GM18526 (cell line): Measurements from ENCODE around the gene ARHGEF1.

Experiments used
- POLR2A ChIP-seq: IDR thresholded peaks from 3 replicates; pipeline ENCODE4 v1.6.1; 2011; ENCODE audit not compliant: insufficient read length; ENCODE audit errors: extremely low read depth

The ARHGEF1 gene

DNA sequence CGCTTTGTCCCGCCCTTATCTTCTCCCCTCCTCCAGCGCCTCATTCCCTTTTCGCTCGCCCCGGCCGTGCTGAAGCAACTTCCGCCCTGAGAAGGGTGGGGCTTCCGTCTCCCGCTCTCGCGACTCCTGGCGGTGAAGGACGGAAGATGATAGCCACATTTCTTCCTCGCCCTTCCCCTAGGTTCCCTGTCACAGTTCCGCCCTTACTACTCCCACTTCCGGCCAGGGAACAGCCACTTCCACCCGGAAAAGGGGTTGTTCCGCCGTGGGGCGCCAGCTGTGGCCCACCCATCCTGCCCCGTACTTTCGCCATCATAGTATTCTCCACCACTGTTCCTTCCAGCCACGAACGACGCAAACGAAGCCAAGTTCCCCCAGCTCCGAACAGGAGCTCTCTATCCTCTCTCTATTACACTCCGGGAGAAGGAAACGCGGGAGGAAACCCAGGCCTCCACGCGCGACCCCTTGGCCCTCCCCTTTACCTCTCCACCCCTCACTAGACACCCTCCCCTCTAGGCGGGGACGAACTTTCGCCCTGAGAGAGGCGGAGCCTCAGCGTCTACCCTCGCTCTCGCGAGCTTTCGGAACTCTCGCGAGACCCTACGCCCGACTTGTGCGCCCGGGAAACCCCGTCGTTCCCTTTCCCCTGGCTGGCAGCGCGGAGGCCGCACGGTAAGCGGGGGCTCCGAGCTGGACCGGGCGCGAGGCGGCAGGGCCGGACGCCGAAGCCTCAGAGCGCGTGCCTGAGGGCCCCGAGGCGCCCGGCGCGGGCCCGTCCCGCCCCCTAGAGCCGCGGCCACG lies 23.2 kb upstream of the ARHGEF1 start, which contains the start of gene RPS19:
RPS19 (plus strand) TSS at position 638 of the 801 bp plus-strand sequence. CDS start 520 bp downstream, outside the sequence.
- peak; percentile 96 for TF ChIP-seq POLR2A

GRCh38 chr19:41860419-41861115 lies 22.4 kb upstream of the ARHGEF1 start:
- no peak for TF ChIP-seq POLR2A

- TF ChIP-seq POLR2A: no peak
Measured at GRCh38 chr19:41861116-41861768, 21.7 kb upstream of the ARHGEF1 start.

DNA sequence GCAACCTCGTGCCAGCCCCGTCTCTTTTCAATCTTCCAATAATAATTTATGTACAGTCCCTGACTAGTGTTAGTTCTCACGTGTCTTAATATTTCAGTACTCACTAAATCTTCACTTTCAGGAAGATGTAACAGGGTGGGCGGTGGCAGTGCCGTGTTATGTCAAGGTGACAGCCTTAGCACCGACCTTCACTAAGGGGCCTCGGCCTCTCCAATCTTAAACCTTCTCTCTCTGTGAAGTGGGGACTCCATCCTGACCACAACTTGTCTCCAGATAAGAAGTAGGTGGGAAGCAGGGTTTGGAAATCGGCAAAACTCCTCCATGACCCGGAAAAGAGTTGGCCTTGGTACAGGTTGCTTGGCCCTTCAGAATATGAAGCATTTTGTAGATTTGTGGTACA lies 21.1 kb upstream of the ARHGEF1 start:
- TF ChIP-seq POLR2A: no peak

GRCh38 chr19:41862445-41862986 lies 20.5 kb upstream of the ARHGEF1 start:
- TF ChIP-seq POLR2A: no peak

DNA sequence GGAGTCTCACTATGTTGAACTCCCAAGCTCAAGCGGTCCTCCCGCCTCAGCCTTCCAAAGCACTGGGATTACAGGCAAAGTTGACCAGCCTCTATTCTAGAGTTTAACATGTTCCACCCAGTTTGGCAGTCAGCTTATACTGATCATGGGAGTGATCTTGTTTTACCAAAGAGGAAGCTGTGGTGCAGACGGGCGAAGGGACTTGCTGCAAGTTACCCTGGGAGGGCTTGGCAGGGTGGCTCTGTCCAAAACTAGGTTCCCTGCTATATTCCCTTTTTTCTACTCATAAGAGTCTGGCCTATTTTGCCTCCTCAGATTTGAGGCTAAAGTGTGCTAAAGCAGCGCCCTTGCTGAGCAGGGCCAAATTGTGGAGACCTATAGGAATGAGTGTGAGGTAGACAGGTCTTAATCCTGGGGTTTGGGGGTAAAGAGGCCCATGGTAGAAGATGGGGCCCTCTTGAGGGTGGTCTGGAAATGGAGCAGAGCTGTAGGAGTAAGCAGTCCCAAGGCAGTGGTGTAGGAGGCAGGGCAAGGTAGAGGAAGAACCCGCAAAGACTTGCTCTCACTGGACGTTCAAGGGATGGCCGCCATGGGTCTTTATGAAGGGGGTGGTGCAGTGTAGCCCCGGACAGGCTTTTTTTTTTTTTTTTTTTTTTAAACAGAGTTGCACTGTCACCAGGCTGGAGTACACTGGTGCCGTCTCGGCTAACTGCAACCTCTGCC lies 19.6 kb upstream of the ARHGEF1 start:
- TF ChIP-seq POLR2A: no peak

DNA sequence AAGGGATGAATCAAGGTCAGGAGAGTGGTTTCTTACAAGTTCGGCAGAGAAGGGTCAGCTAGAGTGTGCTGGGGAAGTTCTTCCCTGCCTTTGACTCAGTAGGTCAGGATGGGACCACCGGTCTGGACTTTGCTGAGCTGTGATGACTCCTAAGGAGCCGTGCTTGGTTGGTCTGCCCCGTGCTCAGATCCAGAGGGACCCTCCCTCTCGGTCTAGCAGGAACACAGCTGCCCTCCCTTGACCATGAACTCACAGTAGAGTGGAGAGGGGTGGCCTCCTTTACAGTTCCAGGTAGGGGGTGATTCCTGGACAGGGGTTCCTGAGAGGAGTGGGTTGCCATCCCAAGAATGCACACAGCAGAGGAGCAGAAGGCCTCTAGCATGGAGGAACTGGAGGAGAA lies 18.6 kb upstream of the ARHGEF1 start:
- TF ChIP-seq POLR2A: no peak

- no peak for TF ChIP-seq POLR2A
Measured at GRCh38 chr19:41866284-41866683, 16.7 kb upstream of the ARHGEF1 start.

- TF ChIP-seq POLR2A: no peak
Measured at GRCh38 chr19:41868120-41868988, 14.6 kb upstream of the ARHGEF1 start.

DNA sequence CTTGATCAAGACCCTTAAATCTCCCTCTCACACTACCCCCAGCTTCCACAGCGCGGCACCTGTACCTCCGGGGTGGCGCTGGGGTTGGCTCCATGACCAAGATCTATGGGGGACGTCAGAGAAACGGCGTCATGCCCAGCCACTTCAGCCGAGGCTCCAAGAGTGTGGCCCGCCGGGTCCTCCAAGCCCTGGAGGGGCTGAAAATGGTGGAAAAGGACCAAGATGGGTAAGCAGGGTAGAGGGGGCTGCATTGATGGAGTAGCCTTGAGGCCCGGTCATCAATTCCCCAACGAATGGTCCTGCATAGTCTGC lies 14.0 kb upstream of the ARHGEF1 start:
- no peak for TF ChIP-seq POLR2A

DNA sequence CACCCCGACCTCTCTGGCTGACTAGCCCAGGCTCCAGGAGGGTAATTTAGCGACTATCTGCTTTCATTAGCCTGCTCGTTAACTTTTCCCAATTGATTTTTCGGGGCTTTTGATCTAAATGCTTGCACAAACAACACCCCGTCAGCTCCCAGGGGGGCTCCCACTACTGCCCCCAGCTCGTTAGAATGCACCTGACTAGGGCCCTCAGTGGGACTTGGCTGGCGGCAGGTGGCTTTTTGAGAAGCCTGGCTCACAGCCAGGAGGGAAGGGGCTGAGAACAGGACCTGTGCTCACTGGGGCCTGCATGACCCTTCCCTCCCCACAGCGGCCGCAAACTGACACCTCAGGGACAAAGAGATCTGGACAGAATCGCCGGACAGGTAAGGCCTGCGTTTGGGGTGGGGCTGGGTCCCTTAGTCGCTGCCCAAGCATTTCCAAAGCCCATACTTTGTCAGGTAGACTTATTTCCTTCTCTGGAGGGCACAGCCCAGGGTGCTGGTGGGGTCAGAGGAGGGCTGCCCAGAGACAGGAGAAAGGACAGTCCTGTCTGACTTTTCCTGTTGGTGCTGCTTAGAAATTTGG lies 13.5 kb upstream of the ARHGEF1 start:
- peak; percentile 20 for TF ChIP-seq POLR2A

DNA sequence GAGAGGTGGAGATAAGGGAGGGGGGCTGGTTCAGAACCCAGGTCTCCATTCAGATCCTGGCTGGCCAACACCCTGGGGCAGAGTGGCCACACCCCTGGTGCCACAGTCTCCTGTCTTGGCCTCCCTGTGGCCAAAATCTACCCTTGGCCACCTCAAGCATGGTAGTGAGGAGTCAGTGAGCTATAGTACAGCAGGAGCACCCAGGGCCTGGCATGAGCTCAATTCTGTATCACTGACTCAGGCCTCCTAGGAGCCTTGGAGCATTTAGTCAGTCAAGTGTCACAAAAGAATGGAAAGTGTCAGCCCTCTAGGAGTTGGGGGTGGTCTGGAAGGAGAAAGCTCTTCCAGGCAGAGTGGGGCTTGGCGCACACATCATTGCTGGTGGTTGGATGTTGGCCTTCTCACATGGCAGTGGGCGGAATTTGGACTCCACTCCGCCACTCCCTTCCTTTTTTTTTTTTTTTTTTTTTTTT lies 12.5 kb upstream of the ARHGEF1 start:
- TF ChIP-seq POLR2A: no peak

DNA sequence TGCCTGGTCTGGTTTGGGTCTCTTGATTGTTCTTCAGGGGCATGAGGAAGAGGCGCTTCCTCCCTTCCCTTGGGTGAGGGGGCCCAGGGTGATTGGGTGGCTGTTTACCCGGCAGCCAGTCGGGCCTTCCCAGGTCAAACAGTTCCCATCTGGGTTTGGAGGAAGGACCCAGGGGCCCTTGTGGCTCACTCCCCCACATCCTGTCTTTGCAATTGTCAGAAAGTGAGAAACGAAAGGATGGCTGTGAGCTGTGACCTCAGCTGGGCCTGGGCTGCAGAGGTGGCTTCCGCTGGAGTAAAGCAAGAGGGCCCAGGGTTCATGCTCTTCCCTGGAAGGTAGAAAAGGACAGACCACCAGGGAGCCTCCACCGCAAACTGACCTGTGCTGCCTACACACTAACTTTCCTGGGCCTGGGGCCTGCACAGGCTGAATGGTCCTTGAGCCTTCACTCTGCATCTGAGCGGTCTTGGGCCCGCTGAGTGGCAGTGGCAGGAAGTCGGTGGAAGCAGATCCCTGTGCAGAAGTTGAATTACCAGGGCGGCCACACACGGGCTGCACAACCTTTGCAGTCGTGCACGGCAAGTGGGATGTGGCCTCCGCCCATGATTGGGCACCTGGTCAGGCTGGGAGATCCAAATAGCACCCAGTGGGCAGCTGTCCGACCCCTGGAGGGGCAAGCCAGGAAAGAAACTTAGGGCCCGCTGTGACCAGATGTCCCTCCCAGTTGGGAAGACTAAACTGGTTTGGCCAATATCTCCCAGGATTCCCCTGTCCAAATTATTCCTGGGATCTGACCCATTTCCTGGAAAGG lies 11.2 kb upstream of the ARHGEF1 start:
- peak; percentile 46 for TF ChIP-seq POLR2A

DNA sequence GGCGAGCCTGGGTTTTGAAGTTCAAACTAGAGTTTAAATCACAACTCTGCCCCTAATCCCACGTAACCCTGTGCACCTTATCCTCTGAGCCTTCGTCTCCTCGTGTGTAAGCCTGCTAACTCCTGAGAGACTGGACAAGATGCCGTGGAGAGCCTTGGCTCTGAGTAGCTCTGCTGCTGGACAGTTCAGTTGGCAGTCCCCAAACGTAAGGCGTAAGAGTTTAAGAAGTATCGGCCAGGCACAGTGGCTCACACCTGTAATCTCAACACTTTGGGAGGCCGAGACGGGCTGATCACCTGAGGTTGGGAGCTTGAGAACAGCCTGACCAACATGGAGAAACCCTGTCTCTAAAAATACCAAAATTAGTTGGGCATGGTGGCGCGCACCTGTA lies 10.6 kb upstream of the ARHGEF1 start:
- TF ChIP-seq POLR2A: no peak
